GM21786 (cell line): Measurements from ENCODE around the gene TULP4.
"Not testable (repeated sequence)": the region's sequence is repeated elsewhere in the genome, so short reads cannot be mapped to it uniquely, and the experiment has no call there.

Source experiments
- ATAC-seq: cut with Tn5 transposase; IDR thresholded peaks from one replicate; pipeline ENCODE4 v1.9.1; 2021; ENCODE audit not compliant: unreplicated experiment

TULP4 gene

GRCh38 chr6:158460602-158461169 lies 148.4 kb downstream of the TULP4 start:
- no peak for ATAC-seq

- ATAC-seq, result no peak
These were observed 149.7 kb downstream of the TULP4 start for GRCh38 chr6:158461954-158462353.

- ATAC-seq, result no peak
These were observed 152.2 kb downstream of the TULP4 start for GRCh38 chr6:158464483-158464882.

- no peak for ATAC-seq
These were observed 153.0 kb downstream of the TULP4 start for GRCh38 chr6:158465257-158465656.

GRCh38 chr6:158465747-158466146 lies 153.5 kb downstream of the TULP4 start:
- no peak for ATAC-seq

GRCh38 chr6:158467923-158468322 lies 155.7 kb downstream of the TULP4 start:
- no peak for ATAC-seq

GRCh38 chr6:158468666-158469065 lies 156.4 kb downstream of the TULP4 start:
- no peak for ATAC-seq

- not testable (repeated sequence) for ATAC-seq
These were observed 157.8 kb downstream of the TULP4 start for GRCh38 chr6:158470023-158470422.

GRCh38 chr6:158471339-158471738 lies 159.1 kb downstream of the TULP4 start:
- ATAC-seq, result no peak

- no peak for ATAC-seq
These were observed 160.2 kb downstream of the TULP4 start for GRCh38 chr6:158472447-158472846.

GRCh38 chr6:158474961-158475343 lies 162.7 kb downstream of the TULP4 start:
- peak; percentile 20 for ATAC-seq

GRCh38 chr6:158475344-158476302 lies 163.4 kb downstream of the TULP4 start:
- ATAC-seq, result peak; percentile 77

- no peak for ATAC-seq
These were observed 164.1 kb downstream of the TULP4 start for GRCh38 chr6:158476389-158476788.

- ATAC-seq, result not testable (repeated sequence)
These were observed 165.5 kb downstream of the TULP4 start for GRCh38 chr6:158477722-158478121.

GRCh38 chr6:158480989-158481388 lies 168.7 kb downstream of the TULP4 start:
- no peak for ATAC-seq

GRCh38 chr6:158481690-158482473 lies 169.6 kb downstream of the TULP4 start:
- no peak for ATAC-seq

GRCh38 chr6:158485431-158485830 lies 173.2 kb downstream of the TULP4 start:
- no peak for ATAC-seq

- ATAC-seq, result no peak
These were observed 175.2 kb downstream of the TULP4 start for GRCh38 chr6:158487495-158487894.

GRCh38 chr6:158488065-158488464 lies 175.8 kb downstream of the TULP4 start:
- no peak for ATAC-seq

- ATAC-seq, result no peak
These were observed 177.2 kb downstream of the TULP4 start for GRCh38 chr6:158489441-158489840.

- no peak for ATAC-seq
These were observed 180.6 kb downstream of the TULP4 start for GRCh38 chr6:158492881-158493280.

GRCh38 chr6:158496700-158497099 lies 184.4 kb downstream of the TULP4 start:
- no peak for ATAC-seq
